NCI-H187 (cell line): Measurements from ENCODE around the gene NUP205.
A peak's percentile ranks its signal among the peaks of the same experiment; 100 is the strongest.

Experiments used
- DNase-seq, 2 experiments: peaks; one replicate each; lab custom pipeline; 2025; lab: John Stamatoyannopoulos, UW

Gene NUP205

GRCh38 chr7:135557455-135558336 is at the start of gene NUP205:
TSS of gene NUP205 (plus strand) at chr7:135557917. CDS start at chr7:135557945, 28 bp downstream.
- DNase-seq = peak; percentile 80 to 97

GRCh38 chr7:135508883-135509588 is 48.7 kb upstream of the NUP205 start:
- DNase-seq = no peak

GRCh38 chr7:135509589-135509838 is 48.2 kb upstream of the NUP205 start:
- DNase-seq = no peak

- DNase-seq = peak; percentile 90 to 96
Measured at GRCh38 chr7:135509839-135510591, 47.7 kb upstream of the NUP205 start, which contains the start of gene CNOT4. TSS of gene CNOT4 (minus strand) at chr7:135510102. CDS start at chr7:135438331, 71,771 bp downstream.

- DNase-seq = no peak
Measured at GRCh38 chr7:135510592-135511183, 47.0 kb upstream of the NUP205 start.

GRCh38 chr7:135512135-135512887 is 45.4 kb upstream of the NUP205 start:
- DNase-seq = peak in 1 of 2 experiments; percentile 28

GRCh38 chr7:135514856-135515255 is 42.9 kb upstream of the NUP205 start:
- DNase-seq = no peak

GRCh38 chr7:135517060-135517459 is 40.7 kb upstream of the NUP205 start:
- DNase-seq = no peak

- no peak for DNase-seq
Measured at GRCh38 chr7:135518748-135519147, 39.0 kb upstream of the NUP205 start.

- no peak for DNase-seq
Measured at GRCh38 chr7:135519233-135519688, 38.5 kb upstream of the NUP205 start.

GRCh38 chr7:135519871-135520270 is 37.8 kb upstream of the NUP205 start:
- no peak for DNase-seq

- DNase-seq = no peak
Measured at GRCh38 chr7:135522509-135522908, 35.2 kb upstream of the NUP205 start.

GRCh38 chr7:135523146-135523545 is 34.6 kb upstream of the NUP205 start:
- no peak for DNase-seq

GRCh38 chr7:135525426-135525825 is 32.3 kb upstream of the NUP205 start:
- no peak for DNase-seq

- no peak for DNase-seq
Measured at GRCh38 chr7:135527025-135527424, 30.7 kb upstream of the NUP205 start.

- no peak for DNase-seq
Measured at GRCh38 chr7:135536150-135536549, 21.6 kb upstream of the NUP205 start.

- no peak for DNase-seq
Measured at GRCh38 chr7:135537453-135537852, 20.3 kb upstream of the NUP205 start.

- no peak for DNase-seq
Measured at GRCh38 chr7:135537905-135538304, 19.8 kb upstream of the NUP205 start.

- DNase-seq = no peak
Measured at GRCh38 chr7:135538376-135538775, 19.3 kb upstream of the NUP205 start.

- no peak for DNase-seq
Measured at GRCh38 chr7:135539629-135540028, 18.1 kb upstream of the NUP205 start.

- no peak for DNase-seq
Measured at GRCh38 chr7:135541029-135541428, 16.7 kb upstream of the NUP205 start.
